Forelimb muscle (tissue), 1 donor: ENCODE results near the gene SUPV3L1. TPM values are rescaled to one million over a fixed set of nuclear protein-coding genes. Genes with fewer than 3 reads are reported as not detected.

Source experiments
- DNase-seq: peaks from one replicate; pipeline ENCODE4 v3.0.0-alpha.2; 2013; ENCODE audit warnings: low read depth
- polyA plus RNA-seq: library from polyadenylated mRNA; unstranded; fragments of 120-200 nt; gene quantifications from one replicate; pipeline ENCODE4 v1.2.1, GENCODE V29; 2013; ENCODE audit not compliant: insufficient read length

The SUPV3L1 gene
- polyA plus RNA-seq, 1 donor: 30.0 TPM

GRCh38 chr10:69202332-69202731 lies 22.3 kb downstream of the SUPV3L1 start:
- no peak for DNase-seq

GRCh38 chr10:69208761-69209160 lies 28.7 kb downstream of the SUPV3L1 start:
- DNase-seq: no peak

- DNase-seq: no peak
These were observed 29.9 kb downstream of the SUPV3L1 start for GRCh38 chr10:69209787-69210484.

GRCh38 chr10:69211104-69211503 lies 31.1 kb downstream of the SUPV3L1 start:
- DNase-seq: no peak

GRCh38 chr10:69211524-69211923 lies 31.5 kb downstream of the SUPV3L1 start:
- DNase-seq: no peak

GRCh38 chr10:69213591-69214311 lies 33.7 kb downstream of the SUPV3L1 start:
- no peak for DNase-seq

- DNase-seq: no peak
These were observed 34.7 kb downstream of the SUPV3L1 start for GRCh38 chr10:69214666-69215131.

- DNase-seq: no peak
These were observed 35.6 kb downstream of the SUPV3L1 start for GRCh38 chr10:69215405-69216171.

GRCh38 chr10:69216577-69217118 lies 36.6 kb downstream of the SUPV3L1 start:
- no peak for DNase-seq

GRCh38 chr10:69217119-69217754 lies 37.2 kb downstream of the SUPV3L1 start:
- no peak for DNase-seq

GRCh38 chr10:69218831-69219230 lies 38.8 kb downstream of the SUPV3L1 start:
- no peak for DNase-seq

GRCh38 chr10:69220041-69220451 lies 40.0 kb downstream of the SUPV3L1 start, which contains the start of gene HKDC1:
HKDC1 (plus strand) TSS chr10:69220332; CDS start chr10:69220436, 104 bp downstream.
- DNase-seq: no peak

- DNase-seq: no peak
These were observed 40.5 kb downstream of the SUPV3L1 start for GRCh38 chr10:69220507-69220906.

- no peak for DNase-seq
These were observed 42.4 kb downstream of the SUPV3L1 start for GRCh38 chr10:69222157-69223027.

- DNase-seq: no peak
These were observed 43.0 kb downstream of the SUPV3L1 start for GRCh38 chr10:69223028-69223342.

- no peak for DNase-seq
These were observed 45.0 kb downstream of the SUPV3L1 start for GRCh38 chr10:69224862-69225657.

- no peak for DNase-seq
These were observed 45.6 kb downstream of the SUPV3L1 start for GRCh38 chr10:69225681-69226080.

GRCh38 chr10:69226919-69227450 lies 47.0 kb downstream of the SUPV3L1 start:
- DNase-seq: no peak

GRCh38 chr10:69228151-69228550 lies 48.1 kb downstream of the SUPV3L1 start:
- no peak for DNase-seq

- no peak for DNase-seq
These were observed 49.5 kb downstream of the SUPV3L1 start for GRCh38 chr10:69229616-69229916.
